ENCODE data around the gene CHST15. TPM values are rescaled to one million over a fixed set of nuclear protein-coding genes. Genes with fewer than 3 reads are reported as not detected.
A peak's percentile ranks its signal among the peaks of the same experiment; 100 is the strongest.
"Not testable (repeated sequence)": the region's sequence is repeated elsewhere in the genome, so short reads cannot be mapped to it uniquely, and the experiment has no call there.

Gene CHST15
- total RNA-seq, 2 experiments from 2014 or later: 14.7 to 26.4 TPM

GRCh38 chr10:124105045-124105444 is 11.6 kb upstream of the CHST15 start:
- ChIA-PET POLR2A (interaction anchor here (0.8 to 5.3 kb wide), 12 partner anchors 10 to 116 kb away, joined by 3 to 56 read pairs (median 10); partner anchors contain the start of gene CHST15), CTCF (ENCODE audit: unreplicated experiment) (interaction anchor here (1.1 to 1.4 kb wide), 3 partner anchors 30 to 109 kb away, joined by 3 to 6 read pairs (median 4); no protein-coding TSS in a partner anchor)

DNA sequence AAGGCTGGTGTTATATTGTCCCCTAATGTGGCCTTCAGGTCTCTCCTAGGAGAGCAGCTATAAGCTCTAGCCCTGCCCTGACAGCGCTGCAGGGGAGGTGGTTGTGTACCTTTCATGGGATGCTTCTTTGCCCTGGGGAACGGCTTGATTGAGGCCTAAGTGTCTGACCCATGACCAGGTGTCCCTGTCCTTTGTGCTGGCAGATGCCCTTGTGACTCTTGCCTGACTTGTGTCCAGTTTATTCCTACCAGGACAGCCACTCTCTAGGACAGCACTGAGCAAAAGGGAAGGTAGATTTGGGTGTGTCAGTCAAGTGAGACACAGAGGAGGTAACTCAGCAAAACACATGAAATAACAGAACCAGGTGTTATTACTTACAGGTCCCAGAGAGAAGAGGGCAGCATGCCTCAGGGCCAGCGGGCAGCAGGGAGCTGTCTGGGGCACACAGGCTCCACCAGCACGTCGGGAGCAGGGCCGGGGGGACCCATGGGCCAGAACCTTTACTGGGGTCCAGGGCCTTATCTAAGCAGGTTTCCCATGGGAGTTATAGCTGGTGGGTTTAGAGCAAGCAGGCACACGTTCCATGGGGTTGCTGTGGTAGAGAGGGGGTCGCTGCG is 10.7 kb upstream of the CHST15 start:
- Histone ChIP-seq H3K27ac (ENCODE audit: low read depth, low read length, poor library complexity, severe bottlenecking) (peak overlapping the region; percentile 94), H2AFZ (ENCODE audit: low read length) (no peak overlapping the region), H4K20me1 (ENCODE audit: insufficient read depth, low read length) (no peaks in the 10 kb centered on the region), H3K9me2 (ENCODE audit: insufficient read depth, low read length) (no peaks in the 10 kb centered on the region), H3K4me1 (ENCODE audit: insufficient read depth, low read length, poor library complexity, severe bottlenecking) (peaks cover 88% of the 10 kb centered on the region), H3K4me2 (ENCODE audit: low read length) (peak overlapping the region; percentile 93), H3K36me3 (ENCODE audit: insufficient read depth, low read length) (no peaks in the 10 kb centered on the region), H3K79me2 (ENCODE audit: insufficient read depth, low read depth, low read length) (no peaks in the 10 kb centered on the region), H3K4me3 (ENCODE audit: low read depth, low read length, poor library complexity, severe bottlenecking) (peak overlapping the region; percentile 65), H3K9me3 (ENCODE audit: low read length) (peaks cover 10% of the 10 kb centered on the region; the same call in 1 of the 2 replicates)
- ChIA-PET CTCF (ENCODE audit: unreplicated experiment) (interaction anchor here (0.5 to 1.3 kb wide), 3 partner anchors 24 to 107 kb away, joined by 3 to 4 read pairs (median 3); no protein-coding TSS in a partner anchor), POLR2A (interaction anchor here (1.0 to 4.8 kb wide), 4 partner anchors 10 to 43 kb away, joined by 4 to 56 read pairs (median 12); no protein-coding TSS in a partner anchor)
- no peak for TF ChIP-seq EZH2phosphoT487 (IDR thresholded peaks at IDR 0.05; ENCODE audit: borderline replicate concordance, low read depth, low read length)
- DNase-seq (ENCODE audit: low spot score): no peak
- intact Hi-C loops (cut with micrococcal nuclease; ENCODE audit: unreplicated experiment): loop anchor here (10.0 kb wide), 1 partner anchor 121 kb away; no protein-coding TSS in a partner anchor
- BruUV-seq (replicated peaks): no TSS peak

More at GRCh38 chr10:124105045-124105444, 11.6 kb upstream of the CHST15 start:
- H3K9me2 ChIP-seq (ENCODE audit: insufficient read depth, low read length): no peaks in the 10 kb centered on the region
- peaks cover 10% of the 10 kb centered on the region; the same call in 1 of the 2 replicates for H3K9me3 ChIP-seq (ENCODE audit: low read length)
- H3K27ac ChIP-seq (ENCODE audit: low read depth, low read length, poor library complexity, severe bottlenecking): peak overlapping the region; percentile 94
- intact Hi-C loops (cut with micrococcal nuclease; ENCODE audit: unreplicated experiment): loop anchor here (1.0 to 10.0 kb wide), 4 partner anchors 12 to 120 kb away; partner anchors contain the start of gene CHST15
- peak overlapping the region; percentile 93 for H3K4me2 ChIP-seq (ENCODE audit: low read length)
- TF ChIP-seq CTCF (conservative IDR thresholded peaks at IDR 0.05; ENCODE audit: low read length): no peak; the same call in 1 of the 2 replicates
- TF ChIP-seq EZH2phosphoT487 (IDR thresholded peaks at IDR 0.05; ENCODE audit: borderline replicate concordance, low read depth, low read length): no peak
- H3K4me1 ChIP-seq (ENCODE audit: insufficient read depth, low read length, poor library complexity, severe bottlenecking): peaks cover 89% of the 10 kb centered on the region
- no peak for DNase-seq (ENCODE audit: low spot score)
- H4K20me1 ChIP-seq (ENCODE audit: insufficient read depth, low read length): no peaks in the 10 kb centered on the region
- BruUV-seq (replicated peaks): no TSS peak
- H3K36me3 ChIP-seq (ENCODE audit: insufficient read depth, low read length): no peaks in the 10 kb centered on the region
- H3K4me3 ChIP-seq (ENCODE audit: low read depth, low read length, poor library complexity, severe bottlenecking): peak overlapping the region; percentile 65
- peak overlapping the region; percentile 70; the same call in 1 of the 2 replicates for H2AFZ ChIP-seq (ENCODE audit: low read length)
- H3K79me2 ChIP-seq (ENCODE audit: insufficient read depth, low read depth, low read length): no peaks in the 10 kb centered on the region

DNA sequence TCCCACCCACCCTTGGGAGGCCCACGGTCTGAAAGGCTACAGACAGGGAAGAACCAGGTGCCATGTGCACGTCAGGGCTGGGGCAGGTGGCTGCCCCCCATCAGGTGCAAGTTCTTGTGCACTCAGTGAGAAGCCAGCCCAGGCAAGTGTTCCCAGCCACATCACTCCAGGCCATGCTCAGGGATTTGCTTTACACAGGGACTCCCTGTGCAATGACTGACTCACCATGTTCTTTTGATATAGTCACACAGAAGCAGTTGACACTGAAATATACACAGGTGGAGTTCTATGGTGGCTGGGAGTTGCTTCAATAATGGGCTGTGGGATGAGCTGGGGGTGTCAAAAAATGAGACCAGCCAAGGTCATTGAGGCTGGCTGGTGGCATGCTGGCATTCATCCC is 8.0 kb upstream of the CHST15 start:
- DNase-seq (ENCODE audit: low spot score): no peak
- H2AFZ ChIP-seq (ENCODE audit: low read length): no peak overlapping the region
- H3K4me3 ChIP-seq (ENCODE audit: low read depth, low read length, poor library complexity, severe bottlenecking): no peak overlapping the region
- intact Hi-C loops (cut with micrococcal nuclease; ENCODE audit: unreplicated experiment): loop anchor here (10.0 kb wide), 1 partner anchor 123 kb away; no protein-coding TSS in a partner anchor
- peaks cover 10% of the 10 kb centered on the region; the same call in 1 of the 2 replicates for H3K9me3 ChIP-seq (ENCODE audit: low read length)
- H3K9me2 ChIP-seq (ENCODE audit: insufficient read depth, low read length): no peaks in the 10 kb centered on the region
- CTCF ChIA-PET (ENCODE audit: unreplicated experiment): no interaction called here
- H3K4me2 ChIP-seq (ENCODE audit: low read length): no peak overlapping the region; the same call in 1 of the 2 replicates
- H3K79me2 ChIP-seq (ENCODE audit: insufficient read depth, low read depth, low read length): no peaks in the 10 kb centered on the region
- TF ChIP-seq CTCF (conservative IDR thresholded peaks at IDR 0.05; ENCODE audit: low read length) (no peak), EZH2phosphoT487 (IDR thresholded peaks at IDR 0.05; ENCODE audit: borderline replicate concordance, low read depth, low read length) (no peak)
- no peaks in the 10 kb centered on the region for H4K20me1 ChIP-seq (ENCODE audit: insufficient read depth, low read length)
- POLR2A ChIA-PET: interaction anchor here (2.0 kb wide), 1 partner anchor 17 kb away, joined by 8 read pairs; no protein-coding TSS in a partner anchor
- H3K36me3 ChIP-seq (ENCODE audit: insufficient read depth, low read length): no peaks in the 10 kb centered on the region; the same call in 1 of the 2 replicates
- H3K4me1 ChIP-seq (ENCODE audit: insufficient read depth, low read length, poor library complexity, severe bottlenecking): peaks cover 61% of the 10 kb centered on the region
- BruUV-seq (replicated peaks): no TSS peak
- H3K27ac ChIP-seq (ENCODE audit: low read depth, low read length, poor library complexity, severe bottlenecking): no peak overlapping the region

DNA sequence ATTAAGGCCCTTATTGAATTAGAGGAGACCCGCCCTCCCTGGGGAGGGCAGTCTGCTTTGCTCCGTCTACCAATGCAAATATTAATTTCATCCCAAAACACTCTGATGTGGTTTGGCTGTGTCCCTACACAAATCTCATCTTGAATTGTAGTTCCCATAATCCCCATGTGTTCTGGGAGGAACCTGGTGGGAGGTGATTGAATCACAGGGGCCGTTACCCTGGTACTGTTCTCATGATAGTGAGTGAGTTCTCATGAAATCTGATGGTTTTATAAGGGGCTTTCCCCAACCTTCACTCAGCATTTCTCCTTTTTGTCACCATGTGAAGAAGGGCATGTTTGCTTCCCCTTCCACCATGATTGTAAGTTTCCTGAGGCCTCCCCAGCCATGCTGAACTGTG is 7.3 kb upstream of the CHST15 start:
- DNase-seq (ENCODE audit: low spot score); POLR2A ChIA-PET; BruUV-seq (replicated peaks); H3K36me3 ChIP-seq (ENCODE audit: insufficient read depth, low read length); H3K79me2 ChIP-seq (ENCODE audit: insufficient read depth, low read depth, low read length); H3K9me2 ChIP-seq (ENCODE audit: insufficient read depth, low read length); CTCF ChIA-PET (ENCODE audit: unreplicated experiment); H2AFZ ChIP-seq (ENCODE audit: low read length); H4K20me1 ChIP-seq (ENCODE audit: insufficient read depth, low read length); H3K9me3 ChIP-seq (ENCODE audit: low read length); H3K27ac ChIP-seq (ENCODE audit: low read depth, low read length, poor library complexity, severe bottlenecking); H3K4me2 ChIP-seq (ENCODE audit: low read length); H3K4me3 ChIP-seq (ENCODE audit: low read depth, low read length, poor library complexity, severe bottlenecking): not testable (repeated sequence)
- H3K4me1 ChIP-seq (ENCODE audit: insufficient read depth, low read length, poor library complexity, severe bottlenecking): peaks cover 54% of the 10 kb centered on the region
- intact Hi-C loops (cut with micrococcal nuclease; ENCODE audit: unreplicated experiment): loop anchor here (10.0 kb wide), 1 partner anchor 124 kb away; no protein-coding TSS in a partner anchor
